AG08395 (cell line): Measurements from ENCODE around the gene DCDC2.
A peak's percentile ranks its signal among the peaks of the same experiment; 100 is the strongest.
"Not testable (repeated sequence)": the region's sequence is repeated elsewhere in the genome, so short reads cannot be mapped to it uniquely, and the experiment has no call there.

ENCODE experiments used
- DNase-seq: peaks from one replicate; pipeline ENCODE4 v3.0.0; 2012; ENCODE audit warnings: mixed read lengths, low spot score

The DCDC2 gene

GRCh38 chr6:24223115-24223919 lies 134.5 kb downstream of the DCDC2 start:
- no peak for DNase-seq

DNA sequence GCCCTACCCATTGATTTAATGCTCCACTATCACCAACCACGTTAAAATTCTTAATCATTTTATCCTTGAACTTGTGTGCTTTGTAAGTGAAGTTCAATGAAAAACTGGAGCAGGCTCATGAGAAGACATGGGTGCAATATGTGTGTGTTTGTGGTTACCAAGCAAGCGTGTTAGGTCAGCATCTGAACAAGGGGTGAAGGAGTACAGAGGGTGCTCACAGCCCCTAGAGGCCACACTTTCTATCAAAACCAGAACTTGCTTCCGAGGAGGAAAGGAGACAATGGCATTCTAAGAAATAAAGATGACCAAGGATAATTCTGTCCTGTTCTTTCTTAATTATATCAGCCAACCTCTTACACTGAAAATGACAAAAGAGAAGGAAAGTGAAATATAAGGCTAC lies 138.2 kb downstream of the DCDC2 start:
- no peak for DNase-seq

GRCh38 chr6:24214984-24215383 lies 142.9 kb downstream of the DCDC2 start:
- DNase-seq, result no peak

DNA sequence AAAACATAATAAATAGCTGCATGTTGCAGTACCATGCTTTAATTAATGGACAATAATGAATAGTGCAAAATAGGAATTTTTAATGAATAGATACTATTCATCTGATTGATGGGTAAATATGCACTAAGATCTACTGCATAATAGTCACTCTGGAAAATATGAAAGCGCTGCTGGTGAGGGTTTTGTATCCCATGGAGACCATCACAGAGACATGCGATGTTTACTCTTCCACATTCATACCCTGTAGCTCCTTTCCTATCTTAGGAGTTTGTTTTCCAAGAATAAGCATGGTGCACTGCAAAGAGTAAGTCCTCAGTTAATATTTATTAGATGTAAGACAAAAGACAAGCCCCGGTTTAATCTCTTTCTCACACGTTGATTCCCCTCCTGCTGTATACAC lies 150.4 kb downstream of the DCDC2 start:
- DNase-seq, result no peak

DNA sequence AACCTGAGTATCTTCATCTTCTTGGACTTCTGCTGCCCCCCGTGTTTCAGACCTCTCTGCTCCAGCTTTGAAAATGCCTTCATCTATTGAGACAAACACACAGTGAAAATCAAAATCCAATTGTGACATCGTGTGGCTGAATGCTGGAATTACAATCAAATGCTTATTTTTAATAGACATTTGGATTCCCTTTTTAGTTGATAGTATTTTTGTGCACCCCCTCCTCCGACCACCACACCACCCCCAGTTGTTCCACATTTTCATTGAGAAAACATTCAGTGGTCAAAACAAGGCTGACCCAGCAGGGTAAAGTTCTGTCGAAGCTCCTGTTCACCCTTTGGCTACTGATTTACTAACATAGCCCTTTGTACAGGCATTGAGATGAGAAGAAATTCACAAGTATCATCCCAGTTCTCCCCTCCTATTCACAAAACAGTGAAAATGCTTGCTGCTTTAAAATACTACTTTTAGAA lies 152.8 kb downstream of the DCDC2 start:
- peak; percentile 24 for DNase-seq

GRCh38 chr6:24204113-24204512 lies 153.7 kb downstream of the DCDC2 start:
- DNase-seq, result not testable (repeated sequence)

DNA sequence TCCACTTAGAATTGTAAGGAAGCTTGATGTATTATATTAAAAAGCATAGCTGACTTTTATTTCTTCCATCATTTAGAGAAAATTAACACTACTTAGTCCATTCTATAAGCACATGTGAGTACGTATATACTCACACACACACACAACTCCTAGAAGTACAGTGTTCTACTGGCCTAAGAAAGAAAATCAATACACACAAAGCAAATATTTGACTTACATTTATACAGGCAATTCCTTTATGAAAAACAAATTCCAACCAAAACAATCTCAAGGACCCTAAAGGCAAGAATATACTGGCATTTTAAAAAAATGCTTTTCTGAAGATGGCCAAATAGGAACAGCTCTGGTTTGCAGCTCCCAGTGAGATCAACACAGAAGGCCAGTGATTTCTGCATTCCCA lies 160.0 kb downstream of the DCDC2 start:
- DNase-seq, result no peak

DNA sequence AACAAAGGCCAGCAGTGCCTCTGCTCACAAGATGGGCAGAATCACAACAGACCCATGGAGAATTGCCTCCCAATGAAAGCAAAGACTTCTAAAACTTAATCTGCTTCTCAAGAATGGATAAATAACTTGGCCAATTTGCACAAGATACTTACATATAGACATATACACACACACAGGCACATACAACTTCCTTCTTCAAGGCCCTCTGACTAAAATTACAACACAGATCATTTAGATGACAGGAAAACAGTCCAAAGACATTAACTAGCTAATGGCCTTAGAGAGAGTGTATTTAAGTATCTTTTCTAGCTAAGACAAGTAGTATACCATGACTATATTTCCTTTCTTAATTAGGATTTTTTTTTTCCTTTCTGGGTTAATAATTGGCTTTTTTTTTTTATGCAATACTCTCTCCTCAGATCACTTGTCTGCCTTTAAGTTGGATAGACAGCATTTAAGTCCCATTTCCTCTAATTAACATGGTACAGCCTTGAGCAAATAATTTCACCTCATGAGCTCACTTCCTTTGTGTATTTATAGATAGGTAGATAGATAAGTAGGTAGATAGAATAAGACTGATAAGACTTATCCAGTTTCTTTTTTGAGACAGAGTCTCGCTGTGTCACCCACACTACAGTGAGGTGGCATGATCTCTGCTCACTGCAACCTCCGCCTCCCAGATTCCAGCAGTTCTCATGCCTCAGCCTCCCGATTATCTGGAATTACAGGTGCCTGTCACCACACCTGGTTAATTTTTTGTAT lies 161.8 kb downstream of the DCDC2 start:
- no peak for DNase-seq

- no peak for DNase-seq
Observed at GRCh38 chr6:24194978-24195700, 162.7 kb downstream of the DCDC2 start.

DNA sequence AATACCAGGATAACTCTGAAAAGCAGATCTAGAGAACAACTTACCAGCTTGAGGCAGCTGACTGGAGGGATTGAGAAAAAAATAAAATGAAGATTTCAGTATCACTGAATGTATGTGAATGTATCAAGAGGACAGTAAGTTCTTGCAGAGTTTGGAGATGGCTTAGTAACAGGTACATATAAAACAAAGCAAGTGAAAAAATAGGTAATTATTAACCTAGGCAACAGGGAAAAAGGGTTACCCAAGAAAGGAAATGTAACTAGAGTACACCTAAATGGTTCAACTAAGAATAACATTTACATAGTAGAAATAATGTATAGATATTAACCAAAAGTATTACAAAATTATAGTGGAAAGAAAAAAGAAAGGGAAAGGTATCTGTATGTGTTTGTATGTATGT lies 164.5 kb downstream of the DCDC2 start:
- no peak for DNase-seq

DNA sequence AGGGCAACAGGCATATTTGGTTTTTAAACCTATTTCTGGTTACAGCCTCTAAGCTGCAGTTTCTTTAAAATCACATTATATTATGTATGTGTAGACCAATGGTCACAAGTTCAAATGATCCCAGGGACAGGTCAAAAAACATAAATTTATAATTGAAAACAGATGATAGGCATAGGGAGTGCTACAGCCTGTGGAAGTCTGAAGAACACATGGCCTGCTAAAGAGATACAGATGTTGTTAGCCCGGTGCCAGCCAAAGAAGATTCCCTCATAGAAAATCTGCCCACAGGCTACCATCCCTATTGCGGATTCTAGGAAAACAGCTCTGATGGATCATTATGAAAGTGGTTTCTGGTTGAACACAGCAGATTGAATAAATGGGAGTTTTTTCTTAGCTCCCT lies 166.5 kb downstream of the DCDC2 start:
- no peak for DNase-seq

DNA sequence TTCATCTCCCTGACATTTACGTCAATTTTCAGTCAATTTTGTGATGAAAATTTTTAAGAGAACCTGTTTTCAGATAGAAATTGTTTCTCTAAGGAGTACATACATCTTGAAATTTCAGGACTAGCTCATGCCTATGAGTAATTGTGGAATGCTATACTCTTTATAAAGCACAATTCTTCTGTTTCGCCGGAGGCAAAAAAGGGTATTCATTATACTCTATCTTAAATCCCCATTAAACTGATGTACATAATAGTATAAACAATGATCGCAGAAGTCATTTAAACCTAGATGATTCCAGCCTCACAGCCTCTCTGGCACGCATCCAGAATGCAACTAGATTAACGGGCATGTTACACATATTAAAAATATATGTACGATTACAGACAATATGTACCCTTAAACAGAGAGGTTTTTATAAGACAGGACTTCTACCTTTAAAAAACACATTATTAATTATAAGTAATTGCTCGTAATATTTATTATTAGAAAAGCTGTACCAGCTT lies 169.2 kb downstream of the DCDC2 start:
- no peak for DNase-seq

DNA sequence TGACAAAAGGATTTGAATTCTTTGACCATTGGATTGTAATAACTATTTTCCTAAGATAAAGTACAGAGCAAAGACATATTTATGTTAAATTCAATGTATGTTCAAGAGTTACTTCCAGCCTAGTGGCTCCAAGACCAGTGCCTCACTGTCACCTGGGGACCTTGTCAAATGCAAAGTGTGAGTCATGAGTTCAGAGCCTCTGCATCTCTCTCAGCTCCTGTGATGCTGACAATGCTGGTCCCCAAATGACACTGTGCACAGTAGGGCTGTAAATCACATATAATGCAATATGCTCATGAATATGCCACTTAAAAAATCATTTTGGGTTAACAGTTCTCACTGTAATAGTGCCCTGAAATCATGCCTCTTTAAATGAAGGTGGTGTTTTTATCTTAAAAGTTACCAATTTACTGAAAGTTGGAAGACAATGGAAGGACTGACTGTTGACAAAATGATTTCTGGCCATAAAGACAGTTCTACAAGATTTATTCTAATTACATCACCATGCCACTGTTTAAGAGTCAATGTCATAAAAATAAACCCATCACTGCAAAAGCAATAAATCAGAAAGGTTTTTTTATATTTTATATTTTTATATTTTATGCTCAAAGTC lies 169.8 kb downstream of the DCDC2 start:
- DNase-seq, result no peak

GRCh38 chr6:24186349-24186748 lies 171.5 kb downstream of the DCDC2 start:
- DNase-seq, result no peak

GRCh38 chr6:24183584-24183983 lies 174.3 kb downstream of the DCDC2 start:
- no peak for DNase-seq

- no peak for DNase-seq
Observed at GRCh38 chr6:24157886-24158285, 200.0 kb downstream of the DCDC2 start.

DNA sequence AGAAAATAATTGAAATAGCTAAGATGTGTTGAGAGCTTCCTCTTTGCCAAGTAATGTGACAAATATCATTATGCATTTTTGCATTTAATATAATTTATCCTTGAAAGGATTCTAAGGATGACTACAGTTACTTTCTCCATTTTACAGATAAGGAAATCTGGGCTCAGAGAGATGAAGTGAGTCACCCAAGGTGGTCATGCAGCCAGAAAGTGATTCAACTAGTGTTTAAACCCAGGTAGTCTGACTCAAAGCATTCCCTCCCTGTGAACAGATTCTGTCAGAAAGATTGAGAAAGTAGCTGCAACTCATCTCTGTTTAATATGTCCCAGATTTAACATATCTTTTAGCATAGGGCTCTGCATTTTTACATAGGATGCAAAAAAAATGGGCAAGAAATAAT lies 203.7 kb downstream of the DCDC2 start:
- no peak for DNase-seq

GRCh38 chr6:24152014-24152413 lies 205.8 kb downstream of the DCDC2 start:
- DNase-seq, result no peak

- DNase-seq, result no peak
Observed at GRCh38 chr6:24149836-24150235, 208.0 kb downstream of the DCDC2 start.

DNA sequence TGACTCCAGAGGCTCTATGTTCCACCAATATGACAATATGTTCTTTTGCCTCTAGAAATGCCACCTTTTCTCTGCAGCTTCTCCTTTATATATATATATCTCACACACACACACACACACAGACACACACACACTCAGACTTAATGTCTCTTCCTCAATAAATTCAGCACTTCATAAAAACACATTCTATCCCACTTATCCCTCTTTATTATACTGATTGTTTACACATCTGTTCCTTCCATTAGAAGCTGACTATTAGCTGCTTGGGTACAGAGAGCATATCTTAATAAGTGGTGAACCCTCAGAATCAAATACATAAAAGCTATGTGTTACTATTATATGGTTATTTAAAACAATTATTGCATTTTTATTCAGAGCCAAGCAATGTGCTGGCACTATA lies 208.6 kb downstream of the DCDC2 start:
- DNase-seq, result no peak

DNA sequence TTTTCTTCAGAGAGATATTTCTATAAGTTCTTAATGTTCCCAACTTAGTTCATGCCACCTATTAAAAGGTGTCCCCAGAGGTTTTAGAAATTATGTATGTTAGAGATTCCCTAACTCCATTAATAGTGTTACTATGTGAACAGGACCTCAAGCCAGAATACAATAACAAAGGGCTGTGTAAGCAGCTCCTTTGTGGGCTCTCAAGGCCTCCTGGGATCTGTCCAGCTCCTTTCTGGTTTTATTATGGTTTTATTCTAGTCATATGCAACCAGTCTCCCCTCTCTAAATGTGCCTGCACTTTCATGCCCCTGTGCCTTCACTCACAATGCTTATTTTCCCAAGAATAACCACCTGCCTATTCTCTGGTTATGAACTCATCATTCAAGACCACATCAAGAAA lies 209.2 kb downstream of the DCDC2 start:
- DNase-seq, result no peak

DNA sequence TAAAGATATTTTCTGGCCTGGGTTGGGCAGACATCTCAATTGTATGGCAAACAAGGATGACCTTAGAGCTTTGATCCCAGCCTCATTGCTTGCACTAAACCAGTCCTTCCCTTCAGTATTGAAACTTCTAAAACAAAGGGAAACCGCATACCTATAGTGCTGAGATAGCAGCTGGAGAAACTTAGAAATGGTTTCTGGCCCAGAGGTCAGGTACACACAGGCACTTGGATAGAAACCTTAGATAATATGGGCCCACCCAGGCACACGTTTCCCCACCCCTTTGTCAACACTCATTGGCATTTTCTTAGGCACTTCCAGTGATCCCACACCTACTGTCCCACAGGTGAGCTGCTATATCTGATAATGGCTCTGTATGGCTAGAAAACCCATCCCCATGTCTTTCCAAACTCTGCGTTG lies 209.7 kb downstream of the DCDC2 start:
- DNase-seq, result no peak
